ENCODE data around the gene TMTC2. TPM values are rescaled to one million over a fixed set of nuclear protein-coding genes. Genes with fewer than 3 reads are reported as not detected.

The TMTC2 gene
- total RNA-seq, 1 donor from 2014 or later, result 12.3 TPM

- Mint-ChIP-seq H3K27ac (ENCODE audit: unreplicated experiment) (no peak overlapping the region), H3K4me1 (peaks cover 22% of the 10 kb centered on the region), H3K9me3 (peaks cover 6% of the 10 kb centered on the region), H3K36me3 (ENCODE audit: low read depth) (peaks cover 7% of the 10 kb centered on the region), H3K4me3 (no peak overlapping the region), H3K27me3 (ENCODE audit: low read depth) (no peaks in the 10 kb centered on the region)
- DNase-seq (ENCODE audit: low read depth, low spot score), result no peak
- TF ChIP-seq, protein P1, sequence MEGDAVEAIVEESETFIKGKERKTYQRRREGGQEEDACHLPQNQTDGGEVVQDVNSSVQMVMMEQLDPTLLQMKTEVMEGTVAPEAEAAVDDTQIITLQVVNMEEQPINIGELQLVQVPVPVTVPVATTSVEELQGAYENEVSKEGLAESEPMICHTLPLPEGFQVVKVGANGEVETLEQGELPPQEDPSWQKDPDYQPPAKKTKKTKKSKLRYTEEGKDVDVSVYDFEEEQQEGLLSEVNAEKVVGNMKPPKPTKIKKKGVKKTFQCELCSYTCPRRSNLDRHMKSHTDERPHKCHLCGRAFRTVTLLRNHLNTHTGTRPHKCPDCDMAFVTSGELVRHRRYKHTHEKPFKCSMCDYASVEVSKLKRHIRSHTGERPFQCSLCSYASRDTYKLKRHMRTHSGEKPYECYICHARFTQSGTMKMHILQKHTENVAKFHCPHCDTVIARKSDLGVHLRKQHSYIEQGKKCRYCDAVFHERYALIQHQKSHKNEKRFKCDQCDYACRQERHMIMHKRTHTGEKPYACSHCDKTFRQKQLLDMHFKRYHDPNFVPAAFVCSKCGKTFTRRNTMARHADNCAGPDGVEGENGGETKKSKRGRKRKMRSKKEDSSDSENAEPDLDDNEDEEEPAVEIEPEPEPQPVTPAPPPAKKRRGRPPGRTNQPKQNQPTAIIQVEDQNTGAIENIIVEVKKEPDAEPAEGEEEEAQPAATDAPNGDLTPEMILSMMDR (conservative IDR thresholded peaks at IDR 0.05), result no peak
Observed at GRCh38 chr12:82818271-82819035, 131.7 kb downstream of the TMTC2 start.

DNA sequence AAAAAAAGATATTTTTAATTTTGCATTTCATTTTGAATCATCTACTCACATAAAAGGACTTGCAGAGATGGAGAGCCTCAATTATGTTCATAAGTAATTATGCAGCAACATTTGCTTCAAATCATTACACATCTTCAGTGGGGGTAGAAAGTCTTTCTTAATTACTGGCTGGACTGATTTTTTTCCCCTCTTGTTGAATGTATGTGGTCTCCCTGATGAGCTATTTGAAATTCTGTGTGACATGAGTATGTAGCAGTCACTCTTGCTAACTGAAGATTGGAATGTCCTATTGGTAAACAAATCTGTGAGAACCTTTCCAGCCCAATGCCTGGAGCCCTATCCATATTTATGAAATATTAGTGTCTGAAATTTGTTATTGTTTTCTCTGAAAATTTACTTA lies 139.8 kb downstream of the TMTC2 start:
- no peaks in the 10 kb centered on the region for H3K36me3 Mint-ChIP-seq (ENCODE audit: low read depth)
- TF ChIP-seq, protein P1 (conservative IDR thresholded peaks at IDR 0.05), result no peak
- H3K4me3 Mint-ChIP-seq, result no peak overlapping the region
- H3K27me3 Mint-ChIP-seq (ENCODE audit: low read depth), result no peaks in the 10 kb centered on the region
- no peak overlapping the region for H3K27ac Mint-ChIP-seq (ENCODE audit: unreplicated experiment)
- no peaks in the 10 kb centered on the region for H3K9me3 Mint-ChIP-seq
- H3K4me1 Mint-ChIP-seq, result peaks cover 9% of the 10 kb centered on the region
- no peak for DNase-seq (ENCODE audit: low read depth, low spot score)

- Mint-ChIP-seq H3K27me3 (ENCODE audit: low read depth) (no peaks in the 10 kb centered on the region), H3K27ac (ENCODE audit: unreplicated experiment) (no peak overlapping the region), H3K9me3 (no peaks in the 10 kb centered on the region), H3K36me3 (ENCODE audit: low read depth) (no peaks in the 10 kb centered on the region), H3K4me1 (no peaks in the 10 kb centered on the region), H3K4me3 (no peak overlapping the region)
- TF ChIP-seq, protein P1 (conservative IDR thresholded peaks at IDR 0.05), result no peak
- no peak for DNase-seq (ENCODE audit: low read depth, low spot score)
Observed at GRCh38 chr12:82832096-82832495, 145.4 kb downstream of the TMTC2 start.

GRCh38 chr12:82832981-82833380 lies 146.3 kb downstream of the TMTC2 start:
- H3K27me3 Mint-ChIP-seq (ENCODE audit: low read depth), result no peaks in the 10 kb centered on the region

GRCh38 chr12:82833481-82833880 lies 146.8 kb downstream of the TMTC2 start:
- no peak for DNase-seq (ENCODE audit: low read depth, low spot score)

More at GRCh38 chr12:82832981-82833380, 146.3 kb downstream of the TMTC2 start:
- H3K9me3 Mint-ChIP-seq, result no peaks in the 10 kb centered on the region
- peaks cover 1% of the 10 kb centered on the region for H3K4me1 Mint-ChIP-seq
- TF ChIP-seq, protein P1 (conservative IDR thresholded peaks at IDR 0.05), result no peak
- DNase-seq (ENCODE audit: low read depth, low spot score), result no peak
- H3K27ac Mint-ChIP-seq (ENCODE audit: unreplicated experiment), result no peak overlapping the region
- H3K36me3 Mint-ChIP-seq (ENCODE audit: low read depth), result no peaks in the 10 kb centered on the region
- H3K4me3 Mint-ChIP-seq, result no peak overlapping the region

More at GRCh38 chr12:82833481-82833880, 146.8 kb downstream of the TMTC2 start:
- no peaks in the 10 kb centered on the region for H3K9me3 Mint-ChIP-seq
- H3K4me1 Mint-ChIP-seq, result peaks cover 6% of the 10 kb centered on the region
- no peaks in the 10 kb centered on the region for H3K36me3 Mint-ChIP-seq (ENCODE audit: low read depth)
- no peak overlapping the region for H3K27ac Mint-ChIP-seq (ENCODE audit: unreplicated experiment)
- no peaks in the 10 kb centered on the region for H3K27me3 Mint-ChIP-seq (ENCODE audit: low read depth)
- H3K4me3 Mint-ChIP-seq, result no peak overlapping the region
- TF ChIP-seq, protein P1 (conservative IDR thresholded peaks at IDR 0.05), result no peak

All from neural crest cell (in vitro differentiated cells).